Chondrocyte (in vitro differentiated cells): ENCODE data around the gene IL4. TPM values are rescaled to one million over a fixed set of nuclear protein-coding genes. Genes with fewer than 3 reads are reported as not detected.
A peak's percentile ranks its signal among the peaks of the same experiment; 100 is the strongest.

ENCODE experiments used
- DNase-seq: peaks from one replicate; pipeline ENCODE4 v3.0.0; 2021; ENCODE audit warnings: mixed read lengths, low spot score
- H3K27ac Mint-ChIP-seq: one replicate; pipeline ENCODE4 v1.8.0; 2021; ENCODE audit warnings: mild to moderate bottlenecking, moderate library complexity, mixed read lengths; ENCODE audit not compliant: unreplicated experiment
- H3K27me3 Mint-ChIP-seq: 2 replicates; pipeline ENCODE4 v1.8.0; 2021; ENCODE audit warnings: low read depth, mixed read lengths
- H3K36me3 Mint-ChIP-seq: 2 replicates; pipeline ENCODE4 v1.8.0; 2021; ENCODE audit warnings: low read depth, mixed read lengths
- H3K4me1 Mint-ChIP-seq: 2 replicates; pipeline ENCODE4 v1.8.0; 2021; ENCODE audit warnings: low read depth, mild to moderate bottlenecking, mixed read lengths
- H3K4me3 Mint-ChIP-seq: one replicate; pipeline ENCODE4 v1.8.0; 2021; ENCODE audit warnings: mild to moderate bottlenecking, moderate library complexity, mixed read lengths; ENCODE audit not compliant: unreplicated experiment
- H3K9me3 Mint-ChIP-seq: 2 replicates; pipeline ENCODE4 v1.8.0; 2021; ENCODE audit warnings: low read depth, mixed read lengths
- CTCF ChIP-seq: fragments of 200-600 bp; sonication (generic); IDR thresholded peaks from 2 replicates; pipeline ENCODE4 v1.5.0; 2021; ENCODE audit warnings: antibody characterized with exemption, mild to moderate bottlenecking, moderate library complexity
- total RNA-seq: library from RNA; stranded (reverse); gene quantifications from 3 replicates; pipeline ENCODE4 v1.2.1, GENCODE V29; 2021

Gene IL4
- total RNA-seq, 1 donor from 2014 or later = not detected

GRCh38 chr5:132657676-132658380 is 16.0 kb upstream of the IL4 start, which contains the start of gene IL13:
TSS of gene IL13 (plus strand) at chr5:132658173. CDS start at chr5:132658187, 14 bp downstream.
- Mint-ChIP-seq H3K36me3 (no peaks in the 10 kb centered on the region), H3K9me3 (no peaks in the 10 kb centered on the region), H3K4me3 (peak within 1 kb of the TSS; percentile 45), H3K27me3 (peaks cover 13% of the 10 kb centered on the region), H3K4me1 (peaks cover 8% of the 10 kb centered on the region), H3K27ac (no peak within 1 kb of the TSS)
- no peak for TF ChIP-seq CTCF
- no peak for DNase-seq

- H3K27ac Mint-ChIP-seq = no peak overlapping the region
- peaks cover 9% of the 10 kb centered on the region for H3K27me3 Mint-ChIP-seq
- DNase-seq = no peak
- H3K9me3 Mint-ChIP-seq = no peaks in the 10 kb centered on the region
- no peak overlapping the region for H3K4me3 Mint-ChIP-seq
- no peak for TF ChIP-seq CTCF
- H3K36me3 Mint-ChIP-seq = no peaks in the 10 kb centered on the region
- peaks cover 13% of the 10 kb centered on the region for H3K4me1 Mint-ChIP-seq
Observed at GRCh38 chr5:132658381-132659302, 15.1 kb upstream of the IL4 start.

- Mint-ChIP-seq H3K27me3 (peaks cover 4% of the 10 kb centered on the region), H3K4me1 (peaks cover 13% of the 10 kb centered on the region), H3K27ac (no peak overlapping the region), H3K36me3 (no peaks in the 10 kb centered on the region), H3K4me3 (no peak overlapping the region), H3K9me3 (no peaks in the 10 kb centered on the region)
- TF ChIP-seq CTCF = no peak
- no peak for DNase-seq
Observed at GRCh38 chr5:132659598-132660493, 13.9 kb upstream of the IL4 start.

GRCh38 chr5:132661231-132662003 is 12.4 kb upstream of the IL4 start:
- peaks cover 3% of the 10 kb centered on the region for H3K27me3 Mint-ChIP-seq
- no peak for DNase-seq
- H3K9me3 Mint-ChIP-seq = no peaks in the 10 kb centered on the region
- TF ChIP-seq CTCF = no peak
- no peak overlapping the region for H3K27ac Mint-ChIP-seq
- no peak overlapping the region for H3K4me3 Mint-ChIP-seq
- peaks cover 13% of the 10 kb centered on the region for H3K4me1 Mint-ChIP-seq
- no peaks in the 10 kb centered on the region for H3K36me3 Mint-ChIP-seq
